ENCODE data around the gene SPNS3.

Gene SPNS3

GRCh38 chr17:4397840-4398239, 35.9 kb upstream of the SPNS3 start:
- FAIRE-seq = no peak
- TF ChIP-seq CTCF (IDR thresholded peaks at IDR 0.05; ENCODE audit: insufficient read depth, missing control alignments) = no peak

GRCh38 chr17:4405038-4405669, 28.6 kb upstream of the SPNS3 start:
- TF ChIP-seq CTCF (IDR thresholded peaks at IDR 0.05; ENCODE audit: insufficient read depth, missing control alignments) = no peak
- DNase-seq (ENCODE audit: insufficient read length, low spot score) = no peak
- no peak for FAIRE-seq

More at GRCh38 chr17:4397840-4398239, 35.9 kb upstream of the SPNS3 start:
- DNase-seq (ENCODE audit: insufficient read length, low spot score) = no peak

- DNase-seq (ENCODE audit: insufficient read length, low spot score) = no peak
- no peak for FAIRE-seq
- TF ChIP-seq CTCF (IDR thresholded peaks at IDR 0.05; ENCODE audit: insufficient read depth, missing control alignments) = no peak
Measured at GRCh38 chr17:4405699-4406098, 28.0 kb upstream of the SPNS3 start.

- no peak for TF ChIP-seq CTCF (IDR thresholded peaks at IDR 0.05; ENCODE audit: insufficient read depth, missing control alignments)
Measured at GRCh38 chr17:4406386-4406785, 27.4 kb upstream of the SPNS3 start.

GRCh38 chr17:4407216-4407615, 26.5 kb upstream of the SPNS3 start:
- no peak for DNase-seq (ENCODE audit: insufficient read length, low spot score)
- no peak for TF ChIP-seq CTCF (IDR thresholded peaks at IDR 0.05; ENCODE audit: insufficient read depth, missing control alignments)
- no peak for FAIRE-seq

More at GRCh38 chr17:4406386-4406785, 27.4 kb upstream of the SPNS3 start:
- FAIRE-seq = no peak
- no peak for DNase-seq (ENCODE audit: insufficient read length, low spot score)

- no peak for TF ChIP-seq CTCF (IDR thresholded peaks at IDR 0.05; ENCODE audit: insufficient read depth, missing control alignments)
- FAIRE-seq = no peak
- DNase-seq (ENCODE audit: insufficient read length, low spot score) = no peak
Measured at GRCh38 chr17:4407851-4408250, 25.9 kb upstream of the SPNS3 start.

GRCh38 chr17:4409659-4410058, 24.1 kb upstream of the SPNS3 start:
- FAIRE-seq = no peak
- TF ChIP-seq CTCF (IDR thresholded peaks at IDR 0.05; ENCODE audit: insufficient read depth, missing control alignments) = no peak
- DNase-seq (ENCODE audit: insufficient read length, low spot score) = no peak

All from D721Med (cell line).